Kidney (tissue), 14 donors: ENCODE measurements around the gene TEAD3. TPM values are rescaled to one million over a fixed set of nuclear protein-coding genes. Genes with fewer than 3 reads are reported as not detected.
A peak's percentile ranks its signal among the peaks of the same experiment; 100 is the strongest.

Experiments
- DNase-seq, 5 donors: peaks; one replicate each; pipeline ENCODE4 v3.0.0-alpha.2; 2013 to 2020
- FAIRE-seq: peaks from 2 replicates; lab custom pipeline; 2012; peaks lifted over from hg19 to GRCh38; lab: Jason Lieb, UNC
- H3K27ac ChIP-seq, 2 donors: one replicate each; pipeline ENCODE4 v1.7.0; 2013; ENCODE audit warnings: low read depth in 2 of 2, low read length in 2 of 2, inconsistent platforms in 1 of 2
- H3K27me3 ChIP-seq: one replicate; pipeline ENCODE4 v1.7.1; 2013; ENCODE audit warnings: low read length, inconsistent platforms; ENCODE audit not compliant: control insufficient read depth, insufficient read depth
- H3K36me3 ChIP-seq, 3 donors: one replicate each; pipeline versions ENCODE4 v1.7.0 to v1.7.1; 2013; ENCODE audit warnings: low read length in 3 of 3, control low read depth in 1 of 3, inconsistent platforms in 1 of 3; ENCODE audit not compliant: insufficient read depth in 3 of 3, control insufficient read depth in 2 of 3
- H3K4me1 ChIP-seq, 3 donors: one replicate each; pipeline versions ENCODE4 v1.7.0 to v1.7.1; 2013; ENCODE audit warnings: low read length in 3 of 3, inconsistent platforms in 1 of 3, low read depth in 1 of 3; ENCODE audit not compliant: control insufficient read depth in 2 of 3, insufficient read depth in 2 of 3
- H3K4me3 ChIP-seq, 3 donors: one replicate each; pipeline versions ENCODE4 v1.7.0 to v1.8.1; 2013; ENCODE audit warnings: low read length in 3 of 3, control low read depth in 1 of 3, inconsistent platforms in 1 of 3
- H3K9ac ChIP-seq, 3 donors: one replicate each; pipeline versions ENCODE4 v1.7.0 to v1.7.1; 2013; ENCODE audit warnings: low read length in 3 of 3, control low read depth in 1 of 3, inconsistent platforms in 1 of 3
- H3K9me3 ChIP-seq, 3 donors: one replicate each; pipeline versions ENCODE4 v1.7.0 to v1.7.1; 2013; ENCODE audit warnings: low read length in 3 of 3, control low read depth in 1 of 3, inconsistent platforms in 1 of 3; ENCODE audit not compliant: control insufficient read depth in 2 of 3, insufficient read depth in 1 of 3
- intact Hi-C: fragments of 100-400 bp; cut with DNase I; formaldehyde crosslinking; loops from one replicate; pipeline ENCODE4 v1.11.1; 2022
- polyA plus RNA-seq: library from polyadenylated mRNA; stranded (reverse); fragments of 350-450 nt; fragmentation: Illumina TruSeq; extraction: RNeasy Lipid Tissue Mini Kit (QIAGEN cat#74804); gene quantifications from one replicate; pipeline ENCODE4 v1.2.3, GENCODE V29; 2014; ENCODE audit warnings: low read depth, low replicate concordance; ENCODE audit not compliant: insufficient read depth
- total RNA-seq: library from RNA; stranded (reverse); fragmentation: NEBNext Ultra II Directional; extraction: Animal tissue kit (Norgen Biotek cat#: 25700); gene quantifications from one replicate; pipeline ENCODE4 v1.2.1, GENCODE V29; 2021
- TF ChIP-seq, protein P1 (sequence below): IDR thresholded peaks from 3 replicates; pipeline ENCODE4 v1.5.1; 2012; ENCODE audit warnings: mild to moderate bottlenecking, moderate library complexity, borderline replicate concordance; ENCODE audit not compliant: insufficient read depth; ENCODE audit errors: extremely low read depth
- donor health status: control.
- donor health status: control.
- donor health status: control.
- donor health status: control.
- donor health status: control.
- donor health status: DM: yes; HTN: yes; CAD: no.
- donor health status: Normal renal cell carcinoma (clear cell type).

The TEAD3 gene
- total and polyA plus RNA-seq, 2 donors from 2014 or later, result 11.3 to 18.0 TPM

DNA sequence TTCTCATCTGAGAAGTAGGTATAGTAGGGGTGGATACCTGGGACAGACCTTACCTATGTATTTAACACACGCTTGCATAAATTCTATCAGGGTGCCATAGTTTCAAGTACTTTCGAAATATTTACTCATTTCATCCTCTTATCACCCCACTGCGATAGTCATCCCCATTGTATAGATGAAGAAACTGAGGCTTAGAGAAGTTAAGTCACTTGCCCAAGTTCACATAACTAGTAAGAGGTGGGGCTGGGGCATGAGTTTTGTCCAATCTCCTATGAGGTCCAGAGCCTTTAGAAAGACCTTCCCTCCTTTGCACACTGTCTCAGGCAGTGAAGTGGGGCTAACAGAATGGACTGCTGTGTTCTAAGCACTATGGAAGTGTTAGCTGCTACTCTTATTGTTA, 9.7 kb upstream of the TEAD3 start:
- intact Hi-C loops, result no loop called here
- no peak overlapping the region for H3K9ac ChIP-seq
- no peak for DNase-seq
- no peaks in the 10 kb centered on the region for H3K9me3 ChIP-seq
- H3K27ac ChIP-seq, result no peak overlapping the region
- FAIRE-seq, result no peak
- H3K36me3 ChIP-seq, result no peaks in the 10 kb centered on the region
- H3K27me3 ChIP-seq, result no peaks in the 10 kb centered on the region
- H3K4me1 ChIP-seq, result no peaks in the 10 kb centered on the region
- H3K4me3 ChIP-seq, result no peak overlapping the region
- TF ChIP-seq, protein P1, sequence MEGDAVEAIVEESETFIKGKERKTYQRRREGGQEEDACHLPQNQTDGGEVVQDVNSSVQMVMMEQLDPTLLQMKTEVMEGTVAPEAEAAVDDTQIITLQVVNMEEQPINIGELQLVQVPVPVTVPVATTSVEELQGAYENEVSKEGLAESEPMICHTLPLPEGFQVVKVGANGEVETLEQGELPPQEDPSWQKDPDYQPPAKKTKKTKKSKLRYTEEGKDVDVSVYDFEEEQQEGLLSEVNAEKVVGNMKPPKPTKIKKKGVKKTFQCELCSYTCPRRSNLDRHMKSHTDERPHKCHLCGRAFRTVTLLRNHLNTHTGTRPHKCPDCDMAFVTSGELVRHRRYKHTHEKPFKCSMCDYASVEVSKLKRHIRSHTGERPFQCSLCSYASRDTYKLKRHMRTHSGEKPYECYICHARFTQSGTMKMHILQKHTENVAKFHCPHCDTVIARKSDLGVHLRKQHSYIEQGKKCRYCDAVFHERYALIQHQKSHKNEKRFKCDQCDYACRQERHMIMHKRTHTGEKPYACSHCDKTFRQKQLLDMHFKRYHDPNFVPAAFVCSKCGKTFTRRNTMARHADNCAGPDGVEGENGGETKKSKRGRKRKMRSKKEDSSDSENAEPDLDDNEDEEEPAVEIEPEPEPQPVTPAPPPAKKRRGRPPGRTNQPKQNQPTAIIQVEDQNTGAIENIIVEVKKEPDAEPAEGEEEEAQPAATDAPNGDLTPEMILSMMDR, result no peak

DNA sequence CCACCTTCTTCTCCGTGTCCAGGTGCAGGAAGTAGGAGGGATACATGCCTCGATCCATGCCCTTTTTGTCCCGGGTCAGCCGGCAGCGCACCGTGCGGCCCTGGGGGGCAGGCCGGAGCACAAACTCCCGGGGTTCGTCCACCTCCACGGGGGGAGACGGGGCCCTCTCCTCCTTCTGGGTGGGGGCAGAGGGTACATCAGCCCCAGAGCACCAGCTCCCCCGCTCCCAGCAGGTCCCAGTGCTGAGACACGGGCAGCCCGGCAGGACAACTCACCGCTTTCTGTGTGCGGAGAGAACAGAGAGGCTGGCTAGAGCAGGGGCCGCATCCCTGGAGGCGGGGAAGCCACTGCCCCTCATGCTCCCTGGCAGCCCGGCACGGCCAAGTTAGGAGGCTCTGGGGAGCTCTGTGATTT, 9.1 kb upstream of the TEAD3 start:
- Histone ChIP-seq H3K4me3 (no peak overlapping the region), H3K4me1 (no peaks in the 10 kb centered on the region), H3K27me3 (no peaks in the 10 kb centered on the region), H3K9me3 (no peaks in the 10 kb centered on the region), H3K27ac (no peak overlapping the region), H3K9ac (no peak overlapping the region), H3K36me3 (no peaks in the 10 kb centered on the region)
- TF ChIP-seq, protein P1, result no peak
- DNase-seq (peak in 1 of 5 donors; percentile 55), FAIRE-seq (no peak)
- intact Hi-C loops, result no loop called here

DNA sequence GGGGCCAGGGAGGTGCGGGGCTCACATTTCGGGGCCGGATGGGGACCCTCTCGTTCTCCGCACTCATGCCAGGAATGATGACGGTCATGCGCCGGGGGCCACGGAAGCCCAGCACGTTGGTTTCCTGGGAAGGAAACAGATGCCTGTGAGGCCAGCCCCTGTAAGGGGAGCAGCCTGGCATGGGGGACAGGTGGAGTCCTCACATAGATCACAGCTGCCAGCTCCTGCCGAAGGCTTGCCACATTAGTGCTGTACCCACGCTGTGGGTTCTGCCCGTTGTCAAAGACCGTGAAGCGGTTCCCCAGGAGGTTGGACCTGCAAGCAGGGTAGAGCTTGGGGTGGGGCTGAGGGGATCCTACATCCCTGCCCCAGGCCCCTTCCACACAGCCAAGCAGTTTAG, 6.7 kb upstream of the TEAD3 start:
- no peak for FAIRE-seq
- DNase-seq, result no peak
- H3K36me3 ChIP-seq, result no peaks in the 10 kb centered on the region
- H3K4me1 ChIP-seq, result peaks cover 0 to 3% (median 0%) of the 10 kb centered on the region in 3 donors
- TF ChIP-seq, protein P1, result no peak
- no peak overlapping the region for H3K4me3 ChIP-seq
- H3K9ac ChIP-seq, result no peak overlapping the region
- H3K9me3 ChIP-seq, result no peaks in the 10 kb centered on the region
- intact Hi-C loops, result no loop called here
- H3K27ac ChIP-seq, result no peak overlapping the region
- no peaks in the 10 kb centered on the region for H3K27me3 ChIP-seq

DNA sequence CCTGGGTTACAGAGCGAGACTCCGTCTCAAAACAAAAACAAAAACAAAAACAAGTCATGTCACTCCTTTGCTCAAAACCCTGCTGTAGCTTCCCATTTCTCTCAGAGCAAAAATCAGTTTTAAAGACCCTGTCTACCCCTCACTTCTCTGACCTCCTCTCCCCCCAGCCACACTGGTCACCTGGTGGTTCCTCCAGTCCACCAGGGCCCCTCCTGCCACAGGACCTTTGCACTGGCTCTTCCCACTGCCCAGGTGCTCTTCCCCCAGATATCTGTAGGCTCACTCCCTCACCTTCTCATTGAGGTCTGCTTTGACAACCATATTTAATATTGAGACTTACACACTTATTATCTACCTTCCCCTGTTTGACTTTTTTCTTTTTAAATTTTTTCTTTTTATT, 4.9 kb upstream of the TEAD3 start:
- Histone ChIP-seq H3K36me3 (no peaks in the 10 kb centered on the region), H3K27me3 (no peaks in the 10 kb centered on the region), H3K4me3 (no peak overlapping the region), H3K9ac (no peak overlapping the region), H3K4me1 (peaks cover 0 to 7% (median 3%) of the 10 kb centered on the region in 3 donors), H3K27ac (no peak overlapping the region), H3K9me3 (no peaks in the 10 kb centered on the region)
- TF ChIP-seq, protein P1, result no peak
- FAIRE-seq, result no peak
- DNase-seq, result no peak
- intact Hi-C loops, result no loop called here
